Right lobe of liver (tissue), 4 donors: ENCODE measurements around the gene FGF11.

Source experiments
- CTCF ChIP-seq, 4 donors: fragments of 200-600 bp in 3 of 4; fragments of 450-650 bp in 1 of 4; IDR thresholded peaks; one replicate each; pipeline versions ENCODE4 v1.5.1 to v1.8.0; 2016 to 2022; ENCODE audit warnings: antibody characterized with exemption in 4 of 4, mild to moderate bottlenecking in 2 of 4
- POLR2A ChIP-seq: fragments of 450-650 bp; IDR thresholded peaks from one replicate; pipeline ENCODE4 v1.6.1; 2017; ENCODE audit warnings: antibody characterized with exemption, mild to moderate bottlenecking
- donor health status: DM: no; HTN: no; CAD: no.
- donor health status: DM: no; HTN: no; CAD: no.
- donor health status: DM: no; HTN: yes; CAD: no.

DNA sequence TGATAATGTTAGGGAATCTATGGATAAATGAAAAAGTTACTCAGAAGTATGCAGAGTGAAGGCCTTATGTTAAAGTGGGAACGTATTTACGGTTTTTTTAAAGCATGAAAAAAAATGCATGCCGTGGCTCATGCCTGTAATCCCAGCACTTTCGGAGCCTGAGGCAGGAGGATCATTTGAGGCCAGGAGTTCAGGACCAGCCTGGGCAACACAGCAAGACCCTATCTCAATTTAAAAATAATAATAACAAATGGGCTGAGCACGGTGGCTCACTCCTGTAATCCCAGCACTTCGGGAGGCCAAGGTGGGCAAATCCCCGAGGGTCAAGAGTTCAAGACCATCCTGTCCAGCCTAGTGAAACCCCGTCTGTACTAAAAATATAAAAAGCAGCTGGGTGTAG lies 50.8 kb downstream of the FGF11 start:
- TF ChIP-seq CTCF (IDR thresholded peaks at IDR 0.05) = no peak
- no peak for TF ChIP-seq POLR2A
